GM18507 (cell line): ENCODE data around the gene GFOD1.
"Not testable (repeated sequence)": the region's sequence is repeated elsewhere in the genome, so short reads cannot be mapped to it uniquely, and the experiment has no call there.

Experiments
- DNase-seq: peaks from one replicate; pipeline ENCODE4 v3.0.0; 2011; ENCODE audit warnings: low read depth; ENCODE audit not compliant: insufficient read length; ENCODE audit errors: extremely low spot score
- FAIRE-seq: peaks from 2 replicates; lab custom pipeline; 2011; peaks lifted over from hg19 to GRCh38; lab: Jason Lieb, UNC

Gene GFOD1

GRCh38 chr6:13512900-13513299, 25.5 kb upstream of the GFOD1 start:
- DNase-seq (no peak), FAIRE-seq (no peak)

DNA sequence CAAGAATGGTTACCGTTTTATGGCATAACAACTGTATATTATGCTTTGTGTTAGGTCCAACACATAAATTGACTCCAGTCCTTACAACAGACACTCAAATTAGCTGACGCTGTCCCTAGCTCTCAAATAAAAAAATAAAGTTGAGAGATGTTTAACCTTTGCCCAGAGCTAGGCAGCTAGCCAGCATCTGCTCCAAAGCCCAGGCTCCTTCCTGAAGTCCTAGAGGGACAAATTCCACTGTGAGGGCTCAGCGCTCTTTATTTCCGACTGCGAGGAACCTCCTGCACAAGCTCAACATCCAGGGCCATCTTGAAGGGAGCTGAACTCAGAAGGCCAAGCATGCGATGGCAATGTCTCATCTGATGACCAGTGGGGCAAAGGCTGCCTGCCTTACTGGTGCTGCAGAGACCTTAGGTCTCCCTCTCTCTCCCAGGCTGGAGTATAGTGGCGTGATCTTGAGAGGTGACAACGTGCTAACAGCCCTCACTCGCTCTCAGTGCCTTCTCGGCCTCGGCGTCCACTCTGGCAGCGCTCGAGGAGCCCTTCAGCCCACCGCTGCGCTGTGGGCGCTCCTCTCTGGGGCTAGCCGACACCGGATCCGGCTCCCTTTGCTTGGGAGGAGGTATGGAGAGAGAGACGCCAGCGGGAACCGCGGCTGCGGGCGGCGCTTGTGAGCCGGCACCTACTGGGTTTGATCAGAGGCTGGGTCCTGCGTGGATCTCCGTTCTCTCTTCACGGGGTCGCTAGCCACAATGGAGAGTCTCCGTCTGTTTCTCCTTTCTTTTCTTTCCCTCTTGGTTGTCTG, 24.7 kb upstream of the GFOD1 start:
- FAIRE-seq (no peak), DNase-seq (no peak)

DNA sequence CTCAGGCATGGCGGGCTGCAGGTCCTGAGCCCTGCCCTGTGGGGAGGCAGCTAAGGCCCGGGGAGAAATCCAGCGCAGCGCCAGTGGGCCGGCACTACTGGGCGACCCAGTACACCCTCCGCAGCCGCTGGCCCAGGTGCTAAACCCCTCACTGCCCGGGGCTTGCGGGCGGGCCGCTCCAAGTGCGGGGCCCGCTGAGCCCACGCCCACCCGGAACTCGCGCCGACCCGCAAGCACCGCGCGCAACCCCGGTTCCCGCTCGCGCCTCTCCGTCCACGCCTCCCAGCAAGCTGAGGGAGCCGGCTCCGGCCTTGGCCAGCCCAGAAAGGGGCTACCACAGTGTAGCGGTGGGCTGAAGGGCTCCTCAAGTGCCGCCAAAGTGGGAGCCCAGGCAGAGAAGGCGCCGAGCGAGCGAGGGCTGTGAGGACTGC, 23.8 kb upstream of the GFOD1 start:
- DNase-seq, FAIRE-seq: not testable (repeated sequence)

GRCh38 chr6:13510433-13510832, 23.0 kb upstream of the GFOD1 start:
- not testable (repeated sequence) for DNase-seq
- peak; percentile 9 for FAIRE-seq

DNA sequence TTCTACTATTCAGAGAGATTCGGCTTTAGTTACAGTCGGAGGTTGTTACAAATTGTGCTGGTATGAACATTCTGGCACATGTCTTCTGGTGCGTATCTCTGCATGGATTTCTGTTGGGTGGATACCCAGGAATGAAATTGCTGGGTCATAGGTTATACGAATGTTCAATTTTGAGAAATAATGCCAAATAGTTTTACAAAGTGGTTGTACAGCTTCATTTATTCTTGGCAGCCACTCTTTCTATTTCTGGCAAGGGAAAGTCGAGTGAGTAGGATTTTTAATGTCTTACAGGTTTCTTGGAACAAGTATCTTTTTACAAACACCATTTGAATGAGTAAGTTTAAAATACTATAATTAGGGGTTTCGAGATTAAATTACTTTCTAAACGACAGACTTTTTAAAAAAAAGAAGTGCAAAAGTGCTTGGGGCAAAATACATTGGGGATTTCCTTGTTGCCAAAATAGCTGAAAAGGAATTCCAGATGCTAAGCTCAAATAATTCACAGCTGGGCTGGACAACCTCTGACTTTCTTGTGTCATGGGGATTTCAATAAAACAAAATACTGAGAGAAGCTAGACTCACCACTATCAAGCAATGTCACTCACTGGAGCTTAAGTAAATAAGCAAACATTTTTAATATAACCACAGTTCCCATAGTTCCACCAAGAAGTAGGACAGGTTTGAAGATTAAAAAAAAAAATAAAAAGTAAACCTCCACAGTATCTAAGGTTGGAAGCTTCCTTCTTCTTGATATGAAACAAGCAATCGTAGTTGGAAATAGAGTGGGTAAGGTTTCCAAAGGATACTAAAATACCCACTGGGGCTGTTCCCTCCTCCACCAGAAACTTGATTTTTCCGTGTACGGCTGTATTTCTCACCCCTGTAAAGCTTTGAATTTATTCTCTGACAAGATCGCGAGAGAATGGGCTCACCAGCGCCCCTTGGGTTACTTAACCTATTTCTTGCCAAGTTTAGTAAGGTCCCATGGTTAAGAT, 21.6 kb upstream of the GFOD1 start:
- no peak for DNase-seq
- peak; percentile 18 for FAIRE-seq

GRCh38 chr6:13507306-13507860, 20.0 kb upstream of the GFOD1 start:
- DNase-seq (no peak), FAIRE-seq (no peak)

DNA sequence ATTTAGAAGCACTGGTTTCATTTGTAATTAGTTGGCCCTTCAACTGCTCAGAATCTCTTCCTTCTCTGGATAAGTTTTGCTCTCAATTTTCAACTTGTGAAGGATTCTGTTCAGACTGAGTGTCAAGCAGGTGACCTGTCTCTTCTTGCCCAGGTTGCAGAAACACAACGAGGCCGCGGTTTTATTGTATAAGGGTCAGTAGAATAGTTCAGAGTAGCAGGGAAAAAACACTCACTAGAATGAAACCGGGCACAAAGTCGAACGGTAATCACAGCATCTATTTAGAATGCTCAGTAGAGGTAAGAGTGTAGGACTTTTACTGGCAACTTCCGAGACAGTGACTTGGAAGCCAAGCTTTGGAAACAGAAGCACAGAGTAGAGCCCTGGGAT, 17.9 kb upstream of the GFOD1 start:
- FAIRE-seq = no peak

GRCh38 chr6:13504611-13505344, 17.4 kb upstream of the GFOD1 start:
- DNase-seq = no peak
- no peak for FAIRE-seq

More for the DNA sequence above, 17.9 kb upstream of the GFOD1 start:
- DNase-seq = no peak

GRCh38 chr6:13500915-13501314, 13.5 kb upstream of the GFOD1 start:
- DNase-seq (no peak), FAIRE-seq (no peak)

DNA sequence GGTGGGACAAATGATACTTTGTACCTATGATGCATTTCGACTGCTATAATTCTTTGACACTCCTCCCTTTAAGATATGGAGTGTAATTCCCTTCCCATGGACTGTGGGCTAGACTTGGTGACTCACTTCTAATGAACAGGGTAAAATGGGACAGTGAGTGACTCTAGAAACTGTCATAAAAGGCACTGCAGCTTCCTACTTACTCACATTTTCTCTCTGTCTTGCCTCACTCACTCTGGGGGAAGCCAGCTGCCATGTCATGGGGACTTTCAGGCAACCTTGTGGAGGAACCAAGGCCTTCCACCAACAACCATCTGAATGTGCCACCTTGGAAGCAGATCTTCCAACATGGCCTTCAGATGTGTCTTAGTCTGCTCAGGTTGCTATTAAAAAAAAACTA, 12.9 kb upstream of the GFOD1 start:
- no peak for DNase-seq
- no peak for FAIRE-seq

DNA sequence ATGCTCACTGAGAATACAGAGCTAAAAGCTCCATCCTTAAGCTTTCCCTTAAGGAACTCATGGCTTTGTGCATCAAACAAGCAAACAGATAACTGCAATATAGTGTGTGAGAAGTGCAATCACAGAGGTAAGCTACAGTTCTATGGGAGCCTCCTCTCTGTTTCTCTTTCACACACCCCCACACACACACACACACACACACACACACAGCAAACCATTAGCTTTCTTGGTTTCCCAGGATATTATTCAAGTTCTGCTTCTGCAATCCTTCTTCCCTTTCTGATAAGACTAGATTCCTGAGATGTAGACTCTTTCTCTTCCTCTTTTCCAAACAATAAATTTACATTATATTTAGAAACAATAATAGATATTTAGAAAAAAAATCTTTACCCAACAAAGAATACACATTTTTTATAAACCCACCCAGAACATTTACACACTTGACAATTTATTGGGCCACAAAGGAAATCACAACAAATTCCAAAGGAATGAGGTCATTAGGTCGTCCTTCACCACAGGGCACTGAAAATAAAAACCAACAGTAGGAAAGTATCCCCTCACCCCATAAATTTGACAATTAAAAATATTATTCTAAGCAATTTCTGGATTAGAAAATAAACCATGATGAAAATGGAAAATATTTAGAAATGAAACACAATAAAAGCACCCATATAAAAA, 9.3 kb upstream of the GFOD1 start:
- FAIRE-seq = peak; percentile 33
- no peak for DNase-seq

GRCh38 chr6:13495818-13496217, 8.4 kb upstream of the GFOD1 start:
- no peak for FAIRE-seq
- DNase-seq = no peak

DNA sequence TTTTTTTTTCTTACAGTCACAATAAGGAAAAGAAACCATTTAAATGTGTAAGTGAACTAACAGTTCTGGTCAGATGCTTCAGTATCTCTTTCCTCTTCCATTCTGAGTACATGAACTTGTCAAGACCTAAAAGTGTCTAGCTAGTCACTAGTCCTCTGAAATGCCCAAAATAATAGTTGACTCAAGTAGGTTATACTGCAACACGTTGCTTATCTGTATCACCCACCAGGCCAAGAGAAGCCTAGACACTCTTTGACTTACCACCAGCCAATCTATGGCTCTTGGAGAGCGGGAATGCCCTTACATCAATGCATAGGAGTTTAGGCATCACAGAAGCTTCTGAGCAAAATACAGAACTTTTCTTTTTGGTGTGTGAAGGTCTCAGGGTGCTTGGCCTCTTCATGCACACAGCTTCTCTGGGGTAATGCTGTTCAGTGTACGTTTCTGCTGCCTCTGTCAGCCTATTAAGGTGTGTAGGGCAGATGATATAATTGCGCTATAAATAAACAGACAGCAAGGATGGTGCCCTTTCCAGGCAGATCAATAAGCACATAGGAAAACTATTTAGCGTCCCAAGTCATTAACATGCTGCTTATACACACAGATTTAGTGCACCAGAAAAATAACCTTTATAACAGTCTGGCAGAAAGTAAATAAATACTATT, 7.8 kb upstream of the GFOD1 start:
- FAIRE-seq (no peak), DNase-seq (no peak)

DNA sequence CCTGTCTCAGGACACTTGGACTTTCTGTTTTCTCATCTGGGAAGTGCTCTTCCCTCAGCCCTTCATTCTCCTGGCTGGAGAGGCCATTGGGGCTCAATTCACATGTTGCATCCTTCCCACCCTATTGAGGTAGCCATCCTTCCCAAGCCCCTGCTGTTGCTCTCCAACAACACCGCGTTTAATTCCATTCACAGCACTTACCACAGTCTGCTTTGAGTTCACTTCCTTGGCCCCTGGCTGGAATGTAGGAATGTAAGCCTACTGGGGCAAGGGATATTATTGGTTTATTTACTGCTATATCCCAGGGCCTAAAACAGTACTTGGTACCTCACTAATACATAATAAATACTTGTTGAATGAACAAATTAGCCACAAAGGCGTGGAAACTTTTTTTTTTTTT, 6.7 kb upstream of the GFOD1 start:
- DNase-seq (no peak), FAIRE-seq (no peak)

GRCh38 chr6:13493147-13493546, 5.7 kb upstream of the GFOD1 start:
- FAIRE-seq (no peak), DNase-seq (no peak)

DNA sequence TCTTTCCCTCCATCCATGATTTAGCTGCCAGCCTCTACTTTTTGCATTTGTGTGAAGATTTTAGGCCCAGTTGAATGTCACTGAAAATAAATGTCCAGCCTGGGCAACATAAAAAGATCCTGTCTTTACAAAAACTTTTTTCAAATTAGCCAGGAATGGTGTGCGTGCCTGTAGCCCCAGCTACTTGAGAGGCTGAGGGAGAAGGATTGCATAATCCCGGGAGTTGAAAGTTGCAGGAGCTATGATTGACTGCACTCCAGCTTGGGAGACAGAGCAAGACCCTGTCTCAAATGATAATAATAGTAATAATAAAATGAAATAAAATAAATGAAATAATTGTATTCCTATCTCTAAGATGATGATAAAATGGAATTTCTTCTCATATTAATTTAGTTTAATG, 5.0 kb upstream of the GFOD1 start:
- DNase-seq = no peak
- no peak for FAIRE-seq

DNA sequence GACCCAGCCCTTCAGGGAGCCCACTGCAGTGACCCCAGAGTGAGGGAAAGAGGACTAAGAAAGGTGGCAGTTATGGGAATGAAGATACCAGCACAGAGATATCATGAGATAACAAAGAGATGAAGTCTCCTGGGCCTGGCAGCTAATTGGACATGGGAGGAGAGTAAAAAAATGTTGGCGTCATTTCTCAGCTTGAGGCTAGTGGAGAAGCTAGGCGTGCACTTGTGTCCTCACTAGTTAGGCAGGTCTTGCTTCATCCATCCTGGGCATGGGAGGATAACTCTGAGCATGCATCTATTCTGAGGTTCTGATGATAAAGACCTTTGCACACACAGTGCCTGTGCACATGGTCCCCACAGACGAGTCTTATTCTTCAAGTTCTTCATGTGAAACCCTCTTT, 4.1 kb upstream of the GFOD1 start:
- DNase-seq = no peak
- no peak for FAIRE-seq

- FAIRE-seq = no peak
These were observed 3.0 kb upstream of the GFOD1 start for GRCh38 chr6:13490402-13490801.

GRCh38 chr6:13488896-13489237, 1.5 kb upstream of the GFOD1 start:
- DNase-seq = no peak
- FAIRE-seq = no peak

More at GRCh38 chr6:13490402-13490801, 3.0 kb upstream of the GFOD1 start:
- DNase-seq = no peak
